H1 (cell line): ENCODE results near the gene SPAG4. TPM values are rescaled to one million over a fixed set of nuclear protein-coding genes. Genes with fewer than 3 reads are reported as not detected.

Experiments used
- CTCF ChIA-PET: fragments of 300-600 bp; sonication (Branson Sonifier 250); formaldehyde crosslinking; loops from one replicate; lab custom pipeline; 2021; ENCODE audit not compliant: partially characterized antibody; lab: Charles Lee
- POLR2A ChIA-PET: fragments of 300-600 bp; sonication (Branson Sonifier 250); formaldehyde crosslinking; loops from one replicate; lab custom pipeline; 2021; ENCODE audit warnings: inconsistent platforms; ENCODE audit not compliant: partially characterized antibody; lab: Charles Lee
- DNase-seq, 2 experiments: peaks; one replicate each; pipeline versions ENCODE4 v3.0.0 to v3.0.0-alpha.2; 2010 to 2022; ENCODE audit warnings: low spot score in 2 of 2, low read depth in 1 of 2, mixed read lengths in 1 of 2
- FAIRE-seq: peaks from 2 replicates; lab custom pipeline; 2011; peaks lifted over from hg19 to GRCh38; lab: Jason Lieb, UNC
- H2AFZ ChIP-seq: 2 replicates; pipeline ENCODE4 v1.8.1; 2012; ENCODE audit warnings: low read length, inconsistent platforms
- H2AK5ac ChIP-seq: 2 replicates; pipeline ENCODE4 v1.6.1; 2013; ENCODE audit warnings: low read depth, low read length
- H2BK120ac ChIP-seq: replicated peaks from 2 replicates; pipeline ENCODE3; 2013; ENCODE audit warnings: low read depth, low read length, inconsistent platforms
- H2BK12ac ChIP-seq: 2 replicates; pipeline ENCODE4 v1.6.1; 2013; ENCODE audit warnings: low read depth, low read length
- H2BK15ac ChIP-seq: 2 replicates; pipeline ENCODE4 v1.6.1; 2013; ENCODE audit warnings: low read length
- H2BK20ac ChIP-seq: 2 replicates; pipeline ENCODE4 v1.6.1; 2013; ENCODE audit warnings: low read length
- H2BK5ac ChIP-seq: 2 replicates; pipeline ENCODE4 v1.6.1; 2013; ENCODE audit warnings: low read depth, low read length
- H3K14ac ChIP-seq: 2 replicates; pipeline ENCODE4 v1.6.1; 2013; ENCODE audit warnings: inconsistent platforms; ENCODE audit not compliant: insufficient read length
- H3K18ac ChIP-seq: 2 replicates; pipeline ENCODE4 v1.6.1; 2013; ENCODE audit warnings: low read length; ENCODE audit errors: extremely low read depth
- H3K23ac ChIP-seq: 2 replicates; pipeline ENCODE4 v1.6.1; 2013; ENCODE audit warnings: inconsistent platforms; ENCODE audit not compliant: insufficient read length
- H3K23me2 ChIP-seq: 2 replicates; pipeline ENCODE4 v1.6.1; 2013; ENCODE audit warnings: low read depth, low read length
- H3K27ac ChIP-seq: 2 replicates; pipeline ENCODE4 v1.6.1; 2011; ENCODE audit warnings: low read depth, low read length, inconsistent platforms
- H3K27me3 ChIP-seq, 4 experiments: replicated peaks in 1 of 4; 1 replicate in 1 of 4; 2 replicates in 3 of 4; pipeline versions ENCODE4 v1.6.1 to v1.8.1; 2011 to 2013; ENCODE audit warnings: low read length in 3 of 4, mild to moderate bottlenecking in 3 of 4, inconsistent platforms in 2 of 4, mixed read lengths in 2 of 4, moderate library complexity in 1 of 4; ENCODE audit not compliant: control insufficient read depth in 3 of 4, insufficient read depth in 3 of 4; ENCODE audit errors: extremely low read depth in 1 of 4
- H3K36me3 ChIP-seq, 4 experiments: 2 replicates each; pipeline versions ENCODE4 v1.6.1 to v1.8.1; 2011 to 2013; ENCODE audit warnings: mild to moderate bottlenecking in 4 of 4, low read length in 3 of 4, moderate library complexity in 2 of 4, control low read depth in 1 of 4, inconsistent platforms in 1 of 4; ENCODE audit not compliant: insufficient read depth in 4 of 4, control insufficient read depth in 2 of 4
- H3K4ac ChIP-seq: replicated peaks from 2 replicates; pipeline ENCODE3; 2013; ENCODE audit warnings: low read length, low read depth, mixed read lengths, inconsistent platforms; ENCODE audit not compliant: insufficient read length
- H3K4me1 ChIP-seq, 4 experiments: replicated peaks in 1 of 4; 1 replicate in 1 of 4; 2 replicates in 3 of 4; pipeline versions ENCODE4 v1.6.1 to v1.8.1; 2011 to 2013; ENCODE audit warnings: low read length in 3 of 4, inconsistent platforms in 2 of 4, mixed read lengths in 1 of 4; ENCODE audit not compliant: insufficient read depth in 4 of 4, control insufficient read depth in 3 of 4
- H3K4me2 ChIP-seq, 2 experiments: 2 replicates each; pipeline versions ENCODE4 v1.6.1 to v1.8.1; 2011 to 2013; ENCODE audit warnings: low read depth in 2 of 2, low read length in 2 of 2, control low read depth in 1 of 2, inconsistent platforms in 1 of 2, mild to moderate bottlenecking in 1 of 2; ENCODE audit not compliant: insufficient read depth in 1 of 2
- H3K4me3 ChIP-seq, 4 experiments: fragments of 200-600, 300-600 bp in 1 of 4; sonication (generic), shearing (Covaris generic), sonication (Bioruptor Twin) in 1 of 4; 2 replicates each; pipeline versions ENCODE4 v1.5.1 to v1.8.1; 2011 to 2016; ENCODE audit warnings: low read length in 4 of 4, low read depth in 3 of 4, control low read depth in 2 of 4, inconsistent platforms in 2 of 4, mild to moderate bottlenecking in 2 of 4, mixed read lengths in 1 of 4, moderate library complexity in 1 of 4; ENCODE audit not compliant: insufficient read depth in 2 of 4; ENCODE audit errors: extremely low read depth in 1 of 4
- H3K56ac ChIP-seq: replicated peaks from 2 replicates; pipeline ENCODE3; 2013; ENCODE audit warnings: low read depth, mild to moderate bottlenecking, mixed read lengths, low read length, inconsistent platforms; ENCODE audit not compliant: insufficient read length
- H3K79me1 ChIP-seq: 2 replicates; pipeline ENCODE4 v1.6.1; 2013; ENCODE audit warnings: low read depth, low read length, control low read depth
- H3K79me2 ChIP-seq, 2 experiments: 2 replicates each; pipeline versions ENCODE4 v1.6.1 to v1.8.1; 2012 to 2013; ENCODE audit warnings: low read length in 2 of 2, mild to moderate bottlenecking in 2 of 2, inconsistent platforms in 1 of 2; ENCODE audit not compliant: insufficient read depth in 2 of 2, control insufficient read depth in 1 of 2
- H3K9ac ChIP-seq, 4 experiments: replicated peaks in 1 of 4; 1 replicate in 1 of 4; 2 replicates in 3 of 4; pipeline versions ENCODE4 v1.6.1 to v1.8.1; 2011 to 2013; ENCODE audit warnings: low read depth in 3 of 4, low read length in 3 of 4, control low read depth in 2 of 4, mild to moderate bottlenecking in 2 of 4, moderate library complexity in 2 of 4, inconsistent platforms in 1 of 4; ENCODE audit errors: extremely low read depth in 1 of 4
- H3K9me3 ChIP-seq, 2 experiments: 2 replicates each; pipeline versions ENCODE4 v1.6.1 to v1.8.1; 2012 to 2013; ENCODE audit warnings: mild to moderate bottlenecking in 2 of 2, moderate library complexity in 2 of 2, control low read depth in 1 of 2, inconsistent platforms in 1 of 2, low read depth in 1 of 2, low read length in 1 of 2, mixed read lengths in 1 of 2; ENCODE audit not compliant: insufficient read depth in 2 of 2
- H4K20me1 ChIP-seq, 2 experiments: replicated peaks in 1 of 2; 2 replicates each; pipeline versions ENCODE3 to v1.8.1; 2011 to 2013; ENCODE audit warnings: inconsistent platforms in 2 of 2, low read length in 2 of 2, mild to moderate bottlenecking in 1 of 2; ENCODE audit not compliant: insufficient read depth in 2 of 2, control insufficient read depth in 1 of 2
- H4K5ac ChIP-seq: 2 replicates; pipeline ENCODE4 v1.6.1; 2013; ENCODE audit warnings: low read length, low read depth, mixed read lengths, inconsistent platforms; ENCODE audit not compliant: insufficient read length
- H4K8ac ChIP-seq: 2 replicates; pipeline ENCODE4 v1.8.0; 2013; ENCODE audit warnings: mild to moderate bottlenecking, moderate library complexity, low read length, inconsistent platforms; ENCODE audit not compliant: insufficient read depth; ENCODE audit errors: extremely low read depth
- H4K91ac ChIP-seq: replicated peaks from 2 replicates; pipeline ENCODE3; 2013; ENCODE audit warnings: low read length, mixed read lengths, inconsistent platforms; ENCODE audit not compliant: insufficient read length
- JUND ChIP-seq: IDR thresholded peaks from 2 replicates; pipeline ENCODE4 v1.6.1; 2011; ENCODE audit warnings: mild to moderate bottlenecking, improper control_type of control experiment, low read length
- RAD21 ChIP-seq, 2 experiments: IDR thresholded peaks in 1 of 2; conservative IDR thresholded peaks in 1 of 2; 2 replicates each; pipeline ENCODE4 v1.6.1; 2011; ENCODE audit warnings: low read depth in 2 of 2, low read length in 2 of 2, improper control_type of control experiment in 1 of 2, inconsistent platforms in 1 of 2, mild to moderate bottlenecking in 1 of 2, moderate library complexity in 1 of 2
- YY1 ChIP-seq: IDR thresholded peaks from 2 replicates; pipeline ENCODE4 v1.6.1; 2011; ENCODE audit warnings: low read depth, mild to moderate bottlenecking, low read length
- WGBS, 2 experiments: shearing (Covaris generic) in 1 of 2; methylation state at CpG; one replicate each; pipeline versions ENCODE4 v1.1.6 to v1.1.7; 2013 to 2015; ENCODE audit warnings: low lambda C conversion rate in 2 of 2, mixed read lengths in 2 of 2, inconsistent platforms in 1 of 2, low coverage in 1 of 2, missing lambda C conversion rate in 1 of 2; ENCODE audit not compliant: insufficient replicate concordance in 2 of 2, insufficient coverage in 1 of 2, insufficient read length in 1 of 2; ENCODE audit errors: extremely low coverage in 1 of 2, missing lambda C conversion rate in 1 of 2; 5-methylcytosine and 5-hydroxymethylcytosine counted together
- polyA plus RNA-seq, 7 experiments: library from polyadenylated mRNA; depleted of rRNA in 3 of 7; stranded (reverse) in 5 of 7; unstranded in 2 of 7; fragments of >200 nt in 5 of 7; fragments of 200-250 nt in 2 of 7; gene quantifications; 1 replicate in 5 of 7; 2 replicates in 1 of 7; 4 replicates in 1 of 7; pipeline versions ENCODE4 v1.2.1 to v1.2.3, GENCODE V29; 2011 to 2013; ENCODE audit warnings: missing spikeins in 2 of 7, mixed read lengths in 2 of 7
- total RNA-seq: library from RNA; stranded (reverse); fragmentation: NEBNext Ultra II Directional; extraction: Animal tissue kit (Norgen Biotek cat#: 25700); gene quantifications from 2 replicates; pipeline ENCODE4 v1.2.1, GENCODE V29; 2021
- TF ChIP-seq, protein P1 (sequence below), 3 experiments: IDR thresholded peaks; 1 replicate in 2 of 3; 2 replicates in 1 of 3; pipeline versions ENCODE4 v1.5.1 to v1.6.1; 2011; ENCODE audit warnings: low read length in 3 of 3, mild to moderate bottlenecking in 3 of 3, inconsistent platforms in 2 of 3, low read depth in 1 of 3, moderate library complexity in 1 of 3; ENCODE audit not compliant: insufficient read depth in 1 of 3; ENCODE audit errors: control extremely low read depth in 1 of 3

The SPAG4 gene
- total and polyA plus RNA-seq, 2 of the 8 experiments (the other 6 are each of a cell fraction or from before 2014, with no cell fraction given): 2.4 to 6.0 TPM

DNA sequence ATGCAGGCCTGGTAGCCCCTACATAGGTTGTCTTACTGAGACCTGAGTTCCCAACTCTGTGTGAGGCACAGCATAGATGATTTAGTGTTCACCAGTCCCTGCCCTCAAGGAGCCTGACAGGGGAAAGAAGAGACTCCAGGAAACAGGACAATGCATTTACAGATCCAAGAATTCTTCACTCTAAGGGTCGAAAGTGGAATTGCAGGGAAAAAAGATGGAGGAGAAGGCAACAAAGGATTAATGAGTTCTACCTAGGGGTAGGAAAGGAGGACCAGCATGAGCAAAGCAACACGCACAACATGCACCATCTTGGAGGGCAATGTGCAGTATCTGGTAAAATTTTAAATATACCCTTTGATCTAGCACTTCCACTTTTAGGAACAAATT lies 5.9 kb downstream of the SPAG4 start:
- H4K8ac ChIP-seq: no peak overlapping the region
- peaks cover 0 to 1% of the 10 kb centered on the region in 2 experiments for H4K20me1 ChIP-seq
- CTCF ChIA-PET: interaction anchor here (0.6 to 10.1 kb wide), 21 partner anchors 9 to 121 kb away, joined by 3 to 121 read pairs (median 4); partner anchors contain the start of genes ERGIC3 and RBM39
- H3K27me3 ChIP-seq: peaks cover 0 to 8% (median 7%) of the 10 kb centered on the region in 4 experiments; a peak in 3 of 7 replicates
- H3K4me3 ChIP-seq: no peak overlapping the region
- H3K14ac ChIP-seq: no peak overlapping the region
- peaks cover 12 to 21% (median 14%) of the 10 kb centered on the region in 4 experiments for H3K36me3 ChIP-seq
- TF ChIP-seq, protein P1, sequence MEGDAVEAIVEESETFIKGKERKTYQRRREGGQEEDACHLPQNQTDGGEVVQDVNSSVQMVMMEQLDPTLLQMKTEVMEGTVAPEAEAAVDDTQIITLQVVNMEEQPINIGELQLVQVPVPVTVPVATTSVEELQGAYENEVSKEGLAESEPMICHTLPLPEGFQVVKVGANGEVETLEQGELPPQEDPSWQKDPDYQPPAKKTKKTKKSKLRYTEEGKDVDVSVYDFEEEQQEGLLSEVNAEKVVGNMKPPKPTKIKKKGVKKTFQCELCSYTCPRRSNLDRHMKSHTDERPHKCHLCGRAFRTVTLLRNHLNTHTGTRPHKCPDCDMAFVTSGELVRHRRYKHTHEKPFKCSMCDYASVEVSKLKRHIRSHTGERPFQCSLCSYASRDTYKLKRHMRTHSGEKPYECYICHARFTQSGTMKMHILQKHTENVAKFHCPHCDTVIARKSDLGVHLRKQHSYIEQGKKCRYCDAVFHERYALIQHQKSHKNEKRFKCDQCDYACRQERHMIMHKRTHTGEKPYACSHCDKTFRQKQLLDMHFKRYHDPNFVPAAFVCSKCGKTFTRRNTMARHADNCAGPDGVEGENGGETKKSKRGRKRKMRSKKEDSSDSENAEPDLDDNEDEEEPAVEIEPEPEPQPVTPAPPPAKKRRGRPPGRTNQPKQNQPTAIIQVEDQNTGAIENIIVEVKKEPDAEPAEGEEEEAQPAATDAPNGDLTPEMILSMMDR (IDR thresholded peaks at IDR 0.05; ENCODE audit: control extremely low read depth in 1 of 3, insufficient read depth in 1 of 3, low read depth in 1 of 3, low read length in 3 of 3): peak in 1 of 3 experiments; percentile 44; a peak in 1 of 4 replicates
- TF ChIP-seq YY1 (0 out of 2 replicates have a peak, but pooled peaks have one; percentile 11), JUND (no peak), RAD21 (IDR thresholded peaks at IDR 0.05 in 1 of 2, conservative IDR thresholded peaks at IDR 0.05 in 1 of 2; ENCODE audit: low read depth in 2 of 2, low read length in 2 of 2) (peak in 1 of 2 experiments; percentile 21; a peak in 1 of 4 replicates)
- FAIRE-seq: peak; percentile 76
- H2BK15ac ChIP-seq: no peak overlapping the region
- H3K23me2 ChIP-seq: peaks cover 9% of the 10 kb centered on the region; the same call in 1 of the 2 replicates
- no peak overlapping the region for H3K4me2 ChIP-seq
- H3K79me2 ChIP-seq: no peaks in the 10 kb centered on the region
- no peak overlapping the region for H3K9ac ChIP-seq
- no peak overlapping the region for H4K5ac ChIP-seq
- H3K18ac ChIP-seq: no peak overlapping the region
- H3K4me1 ChIP-seq: peaks cover 0 to 19% (median 8%) of the 10 kb centered on the region in 4 experiments; a peak in 6 of 7 replicates
- no peak overlapping the region for H2AFZ ChIP-seq
- H3K79me1 ChIP-seq: no peaks in the 10 kb centered on the region
- H2AK5ac ChIP-seq: no peak overlapping the region
- no peak overlapping the region for H2BK20ac ChIP-seq
- no peak overlapping the region for H2BK5ac ChIP-seq
- no peak overlapping the region for H3K4ac ChIP-seq
- whole genome bisulfite sequencing, 2 experiments: 89% methylated on average over 2 of the region's 2 CpGs; no CpG with 5 or more reads in 1 of the 2 experiments
- no peak overlapping the region for H4K91ac ChIP-seq
- POLR2A ChIA-PET: interaction anchor here (0.7 to 4.8 kb wide), 8 partner anchors 10 to 167 kb away, joined by 3 to 25 read pairs (median 6); partner anchors contain the start of genes CEP250, CPNE1, ERGIC3 and RBM12
- no peak overlapping the region for H3K27ac ChIP-seq
- H2BK120ac ChIP-seq: no peak overlapping the region
- no peaks in the 10 kb centered on the region for H3K9me3 ChIP-seq
- H3K23ac ChIP-seq: no peak overlapping the region
- DNase-seq: no peak
- H3K56ac ChIP-seq: no peak overlapping the region
- H2BK12ac ChIP-seq: no peak overlapping the region
